ENCODE results near the gene ARID1A.
"Not testable (repeated sequence)": the region's sequence is repeated elsewhere in the genome, so short reads cannot be mapped to it uniquely, and the experiment has no call there.

The ARID1A gene

GRCh38 chr1:26786437-26787380, 90.9 kb downstream of the ARID1A start:
- in situ Hi-C loops (cut with HindIII; ENCODE audit: low sequenced_read_pairs) = loop anchor here (5.0 kb wide), 1 partner anchor 184 kb away; no protein-coding TSS in a partner anchor

DNA sequence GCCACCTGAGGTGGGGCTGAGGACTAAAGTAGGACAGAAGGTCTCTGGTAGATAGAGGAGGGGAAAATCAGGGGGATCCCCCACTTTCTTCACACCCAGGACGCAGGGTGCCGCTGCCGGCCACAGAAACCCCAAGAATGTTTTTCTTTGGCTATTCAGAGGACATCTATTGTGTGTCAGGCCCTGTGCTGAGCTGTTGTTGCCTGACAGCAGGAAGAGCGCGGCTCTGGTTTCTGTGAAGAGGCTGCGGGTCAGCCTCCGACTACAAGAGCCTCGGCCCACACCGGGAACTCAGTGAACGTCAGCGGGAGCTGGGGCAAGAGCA, 91.5 kb downstream of the ARID1A start:
- in situ Hi-C loops (cut with HindIII; ENCODE audit: low sequenced_read_pairs) = loop anchor here (5.0 kb wide), 1 partner anchor 185 kb away; no protein-coding TSS in a partner anchor

DNA sequence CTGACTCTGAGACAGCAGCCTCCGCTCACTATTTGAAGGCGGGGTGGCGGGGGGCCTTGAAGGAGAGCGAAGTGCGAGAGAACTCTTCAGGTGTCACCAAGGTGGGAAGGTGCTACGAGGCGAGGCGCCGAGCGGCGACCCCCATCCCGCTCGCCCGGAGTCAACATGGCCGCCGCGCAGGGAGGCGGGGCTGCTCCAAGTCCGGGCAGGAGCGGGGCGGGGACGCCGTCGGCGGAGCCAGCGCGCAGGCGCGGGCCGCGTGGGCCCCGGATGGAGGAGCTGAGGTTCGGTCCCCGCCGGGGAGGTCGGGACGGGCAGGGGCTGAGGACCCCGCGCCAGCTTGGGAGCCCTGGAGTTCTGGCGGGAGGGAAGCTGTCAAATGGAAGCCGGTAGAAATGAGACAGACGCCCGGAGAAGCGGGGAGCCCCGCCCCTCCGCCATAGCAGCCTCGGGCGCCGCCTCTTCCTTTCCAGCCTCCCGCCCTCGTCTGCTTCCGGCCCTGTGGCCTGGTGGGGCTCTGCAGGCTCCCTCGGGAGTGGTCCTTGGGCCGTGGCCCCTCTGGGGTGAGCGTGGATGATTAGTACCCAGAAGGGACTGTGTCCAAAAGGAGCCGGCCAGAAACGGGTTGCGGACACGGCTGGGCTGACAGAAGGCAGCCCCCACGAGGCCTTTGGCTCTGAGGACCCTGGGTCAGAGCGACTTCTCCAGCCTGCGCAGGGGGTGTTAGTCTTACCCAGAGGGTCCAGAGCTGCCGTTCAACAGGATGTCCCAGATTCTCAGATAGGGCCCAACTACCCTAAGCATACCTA, 92.1 kb downstream of the ARID1A start, which contains the start of gene PIGV:
Gene PIGV (plus strand): TSS at position 245 of the 809 bp plus-strand sequence. CDS start 2,866 bp downstream, outside the sequence.
- in situ Hi-C loops (cut with HindIII; ENCODE audit: low sequenced_read_pairs) = loop anchor here (5.0 kb wide), 1 partner anchor 186 kb away; no protein-coding TSS in a partner anchor

GRCh38 chr1:26788515-26788785, 92.6 kb downstream of the ARID1A start:
- in situ Hi-C loops (cut with HindIII; ENCODE audit: low sequenced_read_pairs) = loop anchor here (5.0 kb wide), 1 partner anchor 186 kb away; no protein-coding TSS in a partner anchor

GRCh38 chr1:26788836-26789611, 93.2 kb downstream of the ARID1A start:
- in situ Hi-C loops (cut with HindIII; ENCODE audit: low sequenced_read_pairs) = loop anchor here (5.0 kb wide), 1 partner anchor 187 kb away; no protein-coding TSS in a partner anchor

- in situ Hi-C loops (cut with HindIII; ENCODE audit: low sequenced_read_pairs) = loop anchor here (5.0 kb wide), 1 partner anchor 187 kb away; no protein-coding TSS in a partner anchor
These were observed 93.7 kb downstream of the ARID1A start for GRCh38 chr1:26789612-26789865.

DNA sequence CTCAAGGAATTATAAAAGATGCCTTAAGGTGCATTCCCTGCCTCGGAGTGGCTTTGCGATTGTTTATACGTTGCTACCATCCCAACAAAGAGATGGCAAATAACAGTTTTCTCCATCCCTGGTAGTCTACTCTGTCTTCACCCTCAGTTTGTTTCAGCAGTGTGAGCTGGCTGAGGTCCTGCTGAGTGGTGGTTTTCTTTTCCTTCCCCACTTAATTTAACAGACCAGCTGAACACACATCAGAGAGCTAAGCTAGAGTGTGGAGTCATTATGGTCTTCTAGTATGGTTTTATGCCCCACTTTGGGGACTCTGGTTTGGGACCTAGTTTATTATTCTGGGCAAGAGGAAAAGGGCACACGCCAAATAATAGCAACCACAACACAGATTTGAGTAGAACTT, 94.1 kb downstream of the ARID1A start:
- in situ Hi-C loops (cut with HindIII; ENCODE audit: low sequenced_read_pairs) = loop anchor here (5.0 kb wide), 1 partner anchor 188 kb away; no protein-coding TSS in a partner anchor

DNA sequence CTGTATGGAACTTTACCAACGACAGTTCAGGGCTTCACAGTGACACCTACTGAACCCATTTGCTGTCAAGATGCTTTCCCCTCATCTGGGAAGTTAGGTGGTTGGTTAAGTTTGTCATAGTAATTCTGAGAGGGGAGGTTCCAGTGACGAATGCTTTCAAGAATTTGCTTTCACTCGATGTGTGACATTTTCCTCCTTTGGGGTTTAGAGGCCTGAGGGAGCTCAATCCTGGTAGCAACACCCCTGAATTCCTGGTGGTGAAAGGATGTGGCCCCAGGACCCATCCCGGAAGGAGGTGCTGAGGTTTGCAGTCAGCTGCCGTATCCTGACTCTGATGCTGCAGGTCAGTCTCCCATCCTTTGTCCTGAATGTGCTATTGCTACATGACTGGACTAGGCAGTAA, 94.7 kb downstream of the ARID1A start:
- in situ Hi-C loops (cut with HindIII; ENCODE audit: low sequenced_read_pairs) = no loop called here

DNA sequence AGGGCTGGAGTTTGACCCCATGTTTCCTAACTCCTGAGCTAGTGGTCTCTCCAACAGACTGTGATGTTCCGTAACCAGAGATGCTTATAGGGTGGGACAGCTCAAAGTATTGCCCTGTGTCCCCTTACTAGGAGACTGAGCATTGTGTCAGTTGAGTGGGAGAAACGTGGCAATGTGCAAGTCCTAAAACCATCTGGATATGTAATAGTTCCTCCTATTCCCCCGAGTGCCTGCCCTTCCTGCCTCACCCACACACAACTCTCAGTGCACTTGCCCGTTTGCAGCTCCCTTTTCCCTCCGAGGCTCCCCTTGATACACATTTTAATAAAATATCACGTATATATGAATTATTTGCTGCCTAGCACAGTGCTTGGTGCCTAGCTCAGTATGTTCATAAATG, 95.3 kb downstream of the ARID1A start:
- in situ Hi-C loops (cut with HindIII; ENCODE audit: low sequenced_read_pairs) = no loop called here

DNA sequence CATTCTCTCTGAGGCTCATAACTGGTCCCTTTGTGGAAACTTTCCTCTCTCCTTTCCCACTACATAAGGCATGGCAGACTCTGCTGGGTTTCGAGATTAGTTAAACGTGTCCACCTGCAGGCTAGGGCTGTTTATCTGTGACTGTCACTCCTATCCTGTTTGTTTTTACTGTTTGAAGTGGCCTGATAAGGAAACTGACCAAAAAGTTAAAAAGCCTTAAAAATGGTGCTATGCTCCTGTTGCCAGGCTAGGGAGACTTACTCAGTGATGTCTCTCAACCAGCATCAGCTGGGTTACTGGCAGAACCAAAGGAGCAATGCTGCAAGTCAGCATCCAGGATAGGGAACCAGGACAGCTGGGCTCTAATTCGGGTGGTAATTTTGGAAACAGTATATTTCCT, 95.8 kb downstream of the ARID1A start:
- in situ Hi-C loops (cut with HindIII; ENCODE audit: low sequenced_read_pairs) = no loop called here

- in situ Hi-C loops (cut with HindIII; ENCODE audit: low sequenced_read_pairs) = no loop called here
These were observed 97.1 kb downstream of the ARID1A start for GRCh38 chr1:26792924-26793323.

DNA sequence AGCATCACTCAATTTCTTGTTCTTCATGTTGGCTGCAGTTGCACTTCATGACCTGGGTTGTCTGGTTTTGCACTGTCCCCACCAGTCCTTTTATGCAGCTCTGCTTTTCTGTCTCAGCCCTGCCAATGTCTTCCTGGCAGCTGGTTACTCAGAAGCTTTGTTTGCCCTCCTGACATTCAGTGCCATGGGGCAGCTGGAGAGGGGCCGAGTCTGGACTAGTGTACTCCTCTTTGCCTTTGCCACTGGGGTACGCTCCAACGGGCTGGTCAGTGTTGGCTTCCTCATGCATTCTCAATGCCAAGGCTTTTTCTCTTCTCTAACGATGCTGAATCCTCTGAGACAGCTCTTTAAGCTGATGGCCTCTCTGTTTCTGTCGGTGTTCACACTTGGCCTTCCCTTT, 98.6 kb downstream of the ARID1A start:
- in situ Hi-C loops (cut with HindIII; ENCODE audit: low sequenced_read_pairs) = no loop called here

GRCh38 chr1:26797627-26798026, 101.8 kb downstream of the ARID1A start:
- in situ Hi-C loops (cut with HindIII; ENCODE audit: low sequenced_read_pairs) = no loop called here

DNA sequence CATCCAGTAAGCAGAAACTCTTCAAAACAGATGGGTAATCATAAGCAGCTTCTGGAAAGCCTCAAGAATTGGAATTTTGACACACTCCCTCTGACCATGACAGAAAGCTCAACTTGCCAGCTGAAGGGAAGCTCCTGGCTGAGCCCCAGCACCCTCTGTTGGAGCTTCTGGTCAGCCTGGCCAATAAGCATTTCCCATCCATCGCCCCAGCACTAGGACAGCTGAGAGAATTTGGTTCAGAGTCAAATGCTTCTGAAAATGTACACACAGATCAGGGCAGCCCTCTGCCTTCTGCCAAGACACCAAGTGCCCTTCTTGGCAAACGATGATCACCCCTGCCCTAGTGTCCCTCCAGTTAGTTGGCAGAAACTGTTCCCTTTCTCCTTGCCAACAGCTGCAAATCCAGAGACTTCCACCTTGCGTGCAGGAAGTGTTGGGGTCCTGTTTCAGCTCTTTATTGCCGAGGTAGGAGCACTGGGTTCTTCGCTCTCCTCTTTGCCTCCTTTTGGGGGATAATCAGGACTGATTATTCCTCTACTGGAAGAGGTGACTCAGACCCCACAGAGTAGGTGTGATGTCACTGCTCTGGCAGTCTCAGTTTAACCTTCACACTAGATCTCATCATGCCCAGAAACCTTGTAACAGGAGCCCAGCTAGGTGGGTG, 103.8 kb downstream of the ARID1A start:
- in situ Hi-C loops (cut with HindIII; ENCODE audit: low sequenced_read_pairs) = no loop called here

- in situ Hi-C loops (cut with HindIII; ENCODE audit: low sequenced_read_pairs) = not testable (repeated sequence)
These were observed 108.1 kb downstream of the ARID1A start for GRCh38 chr1:26803932-26804331.

DNA sequence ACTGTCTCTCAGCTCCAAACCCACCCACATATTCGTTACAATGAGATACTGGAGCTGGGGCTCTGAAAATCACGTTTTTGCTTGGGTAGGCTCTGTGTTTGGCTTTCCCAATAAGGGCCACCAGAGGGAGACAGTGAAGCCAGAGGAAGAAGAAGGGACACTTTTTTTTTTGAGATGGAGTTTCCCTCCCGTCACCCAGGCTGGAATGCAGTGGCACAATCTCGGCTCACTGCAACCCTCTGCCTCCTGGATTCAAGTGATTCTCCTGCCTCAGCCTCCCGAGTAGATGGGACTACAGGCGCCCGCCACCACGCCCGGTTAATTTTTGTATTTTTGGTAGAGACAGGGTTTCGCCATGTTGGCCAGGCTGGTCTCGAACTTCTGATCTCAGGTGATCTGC, 114.3 kb downstream of the ARID1A start:
- in situ Hi-C loops (cut with HindIII; ENCODE audit: low sequenced_read_pairs) = not testable (repeated sequence)

DNA sequence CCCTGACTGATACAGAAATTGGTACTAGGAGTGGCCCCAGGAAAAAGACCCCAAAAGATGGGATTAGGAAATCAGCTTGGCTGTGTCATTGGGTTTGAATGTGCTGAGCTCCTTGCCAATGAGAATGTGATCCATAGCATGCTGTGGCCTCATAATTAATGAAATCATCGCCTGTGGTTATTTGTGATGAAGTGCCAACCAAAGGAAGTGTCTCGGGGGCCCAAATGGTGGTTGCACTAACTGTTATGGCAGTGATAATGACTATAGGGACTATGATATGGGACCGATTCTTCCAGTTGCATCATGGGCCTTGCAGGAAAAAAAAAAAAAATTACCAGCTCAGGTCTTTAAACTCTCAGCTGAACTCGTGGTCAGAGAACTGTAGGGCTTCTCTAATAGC, 115.2 kb downstream of the ARID1A start:
- in situ Hi-C loops (cut with HindIII; ENCODE audit: low sequenced_read_pairs) = no loop called here

- in situ Hi-C loops (cut with HindIII; ENCODE audit: low sequenced_read_pairs) = no loop called here
These were observed 115.9 kb downstream of the ARID1A start for GRCh38 chr1:26811708-26812107.

DNA sequence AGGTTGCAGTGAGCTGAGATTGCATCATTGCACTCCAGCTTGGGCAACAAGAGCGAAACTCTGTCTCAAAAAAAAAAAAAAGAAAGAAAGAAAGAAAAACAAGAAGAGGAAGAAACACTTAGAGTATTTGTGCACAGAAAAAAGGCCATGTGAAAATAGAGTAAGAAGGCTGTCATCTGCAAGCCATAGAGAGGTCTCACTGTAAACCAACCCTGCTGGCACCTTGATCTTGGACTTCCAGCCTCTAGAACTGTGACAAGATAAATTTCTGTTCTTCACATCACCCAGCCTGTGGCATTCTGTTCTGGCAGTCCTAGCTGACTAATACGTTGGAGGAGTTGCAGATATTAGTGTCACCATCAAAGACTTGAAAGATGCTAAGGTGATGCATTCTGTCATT, 118.6 kb downstream of the ARID1A start:
- in situ Hi-C loops (cut with HindIII; ENCODE audit: low sequenced_read_pairs) = no loop called here

DNA sequence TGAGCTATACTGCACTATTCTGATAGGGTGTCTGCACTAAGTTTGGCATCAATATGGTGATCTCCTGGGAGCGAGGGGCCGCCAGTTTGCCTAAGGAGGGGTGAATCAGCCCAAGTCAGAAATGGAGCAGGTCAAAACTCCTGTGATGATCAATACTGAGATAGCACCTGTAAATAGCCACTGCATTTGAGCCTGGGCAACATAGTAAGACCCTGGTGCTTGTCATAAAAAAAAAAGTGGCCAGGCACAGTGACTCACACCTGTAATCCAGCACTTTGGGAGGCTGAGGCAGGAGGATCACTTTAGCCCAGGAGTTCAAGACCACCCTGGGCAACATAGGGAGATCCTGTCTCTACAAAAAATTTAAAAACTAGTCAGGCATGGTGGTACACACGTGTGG, 119.1 kb downstream of the ARID1A start:
- in situ Hi-C loops (cut with HindIII; ENCODE audit: low sequenced_read_pairs) = no loop called here

Data from endothelial cell of hepatic sinusoid (primary cell).